Ureter (tissue), 1 donor: Measurements from ENCODE around the gene PBXIP1. TPM values are rescaled to one million over a fixed set of nuclear protein-coding genes. Genes with fewer than 3 reads are reported as not detected.

Experiments
- DNase-seq: peaks from one replicate; pipeline ENCODE4 v3.0.0-alpha.2; 2020; ENCODE audit warnings: low spot score
- total RNA-seq: library from RNA; stranded (reverse); gene quantifications from one replicate; pipeline ENCODE4 v1.2.4, GENCODE V29; 2023
- donor health status: DM: yes; HTN: yes; CAD: no.

The PBXIP1 gene
- total RNA-seq, 1 donor from 2014 or later, result 71.2 TPM

GRCh38 chr1:154972517-154973343, 16.8 kb upstream of the PBXIP1 start:
- DNase-seq, result peak; percentile 83

- DNase-seq, result no peak
These were observed 16.3 kb upstream of the PBXIP1 start for GRCh38 chr1:154972213-154972516.

GRCh38 chr1:154971341-154971998, 15.6 kb upstream of the PBXIP1 start:
- peak; percentile 80 for DNase-seq

GRCh38 chr1:154970631-154971340, 14.9 kb upstream of the PBXIP1 start, which contains the start of gene SHC1:
TSS of gene SHC1 (minus strand) at chr1:154970747. CDS start at chr1:154970526, 221 bp downstream.
- DNase-seq, result peak; percentile 93

GRCh38 chr1:154969860-154970452, 14.1 kb upstream of the PBXIP1 start:
- no peak for DNase-seq

- no peak for DNase-seq
These were observed 13.3 kb upstream of the PBXIP1 start for GRCh38 chr1:154969246-154969645.

- no peak for DNase-seq
These were observed 12.8 kb upstream of the PBXIP1 start for GRCh38 chr1:154968731-154969130.

- no peak for DNase-seq
These were observed 11.5 kb upstream of the PBXIP1 start for GRCh38 chr1:154967331-154967950.

GRCh38 chr1:154966111-154966510, 10.2 kb upstream of the PBXIP1 start:
- DNase-seq, result no peak

GRCh38 chr1:154964359-154964758, 8.5 kb upstream of the PBXIP1 start:
- DNase-seq, result no peak

GRCh38 chr1:154963643-154964042, 7.7 kb upstream of the PBXIP1 start:
- no peak for DNase-seq

- no peak for DNase-seq
These were observed 7.0 kb upstream of the PBXIP1 start for GRCh38 chr1:154962795-154963330.

- no peak for DNase-seq
These were observed 6.4 kb upstream of the PBXIP1 start for GRCh38 chr1:154962156-154962749.

- DNase-seq, result peak; percentile 84
These were observed 5.6 kb upstream of the PBXIP1 start, which contains the start of gene PYGO2 for GRCh38 chr1:154961207-154962155. TSS of gene PYGO2 (minus strand) at chr1:154961782. CDS start at chr1:154961576, 206 bp downstream.

- no peak for DNase-seq
These were observed 4.7 kb upstream of the PBXIP1 start for GRCh38 chr1:154960446-154961136.

- DNase-seq, result no peak
These were observed 3.5 kb upstream of the PBXIP1 start for GRCh38 chr1:154959426-154959780.

- no peak for DNase-seq
These were observed 3.0 kb upstream of the PBXIP1 start for GRCh38 chr1:154958681-154959425.

GRCh38 chr1:154958036-154958435, 2.1 kb upstream of the PBXIP1 start:
- no peak for DNase-seq
